Kidney (tissue), 14 donors: ENCODE data around the gene IGFL1. TPM values are rescaled to one million over a fixed set of nuclear protein-coding genes. Genes with fewer than 3 reads are reported as not detected.
"Not testable (repeated sequence)": the region's sequence is repeated elsewhere in the genome, so short reads cannot be mapped to it uniquely, and the experiment has no call there.

ENCODE experiments used
- DNase-seq, 5 donors: peaks; one replicate each; pipeline ENCODE4 v3.0.0-alpha.2; 2013 to 2020
- FAIRE-seq: peaks from 2 replicates; lab custom pipeline; 2012; peaks lifted over from hg19 to GRCh38; lab: Jason Lieb, UNC
- H3K27ac ChIP-seq, 2 donors: one replicate each; pipeline ENCODE4 v1.7.0; 2013; ENCODE audit warnings: low read depth in 2 of 2, low read length in 2 of 2, inconsistent platforms in 1 of 2
- H3K27me3 ChIP-seq: one replicate; pipeline ENCODE4 v1.7.1; 2013; ENCODE audit warnings: low read length, inconsistent platforms; ENCODE audit not compliant: control insufficient read depth, insufficient read depth
- H3K36me3 ChIP-seq, 3 donors: one replicate each; pipeline versions ENCODE4 v1.7.0 to v1.7.1; 2013; ENCODE audit warnings: low read length in 3 of 3, control low read depth in 1 of 3, inconsistent platforms in 1 of 3; ENCODE audit not compliant: insufficient read depth in 3 of 3, control insufficient read depth in 2 of 3
- H3K4me1 ChIP-seq, 3 donors: one replicate each; pipeline versions ENCODE4 v1.7.0 to v1.7.1; 2013; ENCODE audit warnings: low read length in 3 of 3, inconsistent platforms in 1 of 3, low read depth in 1 of 3; ENCODE audit not compliant: control insufficient read depth in 2 of 3, insufficient read depth in 2 of 3
- H3K4me3 ChIP-seq, 3 donors: one replicate each; pipeline versions ENCODE4 v1.7.0 to v1.8.1; 2013; ENCODE audit warnings: low read length in 3 of 3, control low read depth in 1 of 3, inconsistent platforms in 1 of 3
- H3K9ac ChIP-seq, 3 donors: one replicate each; pipeline versions ENCODE4 v1.7.0 to v1.7.1; 2013; ENCODE audit warnings: low read length in 3 of 3, control low read depth in 1 of 3, inconsistent platforms in 1 of 3
- H3K9me3 ChIP-seq, 3 donors: one replicate each; pipeline versions ENCODE4 v1.7.0 to v1.7.1; 2013; ENCODE audit warnings: low read length in 3 of 3, control low read depth in 1 of 3, inconsistent platforms in 1 of 3; ENCODE audit not compliant: control insufficient read depth in 2 of 3, insufficient read depth in 1 of 3
- intact Hi-C: fragments of 100-400 bp; cut with DNase I; formaldehyde crosslinking; loops from one replicate; pipeline ENCODE4 v1.11.1; 2022
- polyA plus RNA-seq: library from polyadenylated mRNA; stranded (reverse); fragments of 350-450 nt; fragmentation: Illumina TruSeq; extraction: RNeasy Lipid Tissue Mini Kit (QIAGEN cat#74804); gene quantifications from one replicate; pipeline ENCODE4 v1.2.3, GENCODE V29; 2014; ENCODE audit warnings: low read depth, low replicate concordance; ENCODE audit not compliant: insufficient read depth
- total RNA-seq: library from RNA; stranded (reverse); fragmentation: NEBNext Ultra II Directional; extraction: Animal tissue kit (Norgen Biotek cat#: 25700); gene quantifications from one replicate; pipeline ENCODE4 v1.2.1, GENCODE V29; 2021
- TF ChIP-seq, protein P1 (sequence below): IDR thresholded peaks from 3 replicates; pipeline ENCODE4 v1.5.1; 2012; ENCODE audit warnings: mild to moderate bottlenecking, moderate library complexity, borderline replicate concordance; ENCODE audit not compliant: insufficient read depth; ENCODE audit errors: extremely low read depth
- donor health status: control.
- donor health status: control.
- donor health status: control.
- donor health status: control.
- donor health status: control.
- donor health status: DM: yes; HTN: yes; CAD: no.
- donor health status: Normal renal cell carcinoma (clear cell type).

The IGFL1 gene
- total and polyA plus RNA-seq, 2 donors from 2014 or later = not detected

- DNase-seq (no peak), FAIRE-seq (no peak)
- TF ChIP-seq, protein P1, sequence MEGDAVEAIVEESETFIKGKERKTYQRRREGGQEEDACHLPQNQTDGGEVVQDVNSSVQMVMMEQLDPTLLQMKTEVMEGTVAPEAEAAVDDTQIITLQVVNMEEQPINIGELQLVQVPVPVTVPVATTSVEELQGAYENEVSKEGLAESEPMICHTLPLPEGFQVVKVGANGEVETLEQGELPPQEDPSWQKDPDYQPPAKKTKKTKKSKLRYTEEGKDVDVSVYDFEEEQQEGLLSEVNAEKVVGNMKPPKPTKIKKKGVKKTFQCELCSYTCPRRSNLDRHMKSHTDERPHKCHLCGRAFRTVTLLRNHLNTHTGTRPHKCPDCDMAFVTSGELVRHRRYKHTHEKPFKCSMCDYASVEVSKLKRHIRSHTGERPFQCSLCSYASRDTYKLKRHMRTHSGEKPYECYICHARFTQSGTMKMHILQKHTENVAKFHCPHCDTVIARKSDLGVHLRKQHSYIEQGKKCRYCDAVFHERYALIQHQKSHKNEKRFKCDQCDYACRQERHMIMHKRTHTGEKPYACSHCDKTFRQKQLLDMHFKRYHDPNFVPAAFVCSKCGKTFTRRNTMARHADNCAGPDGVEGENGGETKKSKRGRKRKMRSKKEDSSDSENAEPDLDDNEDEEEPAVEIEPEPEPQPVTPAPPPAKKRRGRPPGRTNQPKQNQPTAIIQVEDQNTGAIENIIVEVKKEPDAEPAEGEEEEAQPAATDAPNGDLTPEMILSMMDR = no peak
- Histone ChIP-seq H3K4me3 (no peak overlapping the region), H3K27ac (no peak overlapping the region), H3K9me3 (no peaks in the 10 kb centered on the region), H3K36me3 (no peaks in the 10 kb centered on the region), H3K4me1 (no peaks in the 10 kb centered on the region), H3K9ac (no peak overlapping the region), H3K27me3 (no peaks in the 10 kb centered on the region)
- intact Hi-C loops = loop anchor here (5.0 kb wide), 1 partner anchor 113 kb away; no protein-coding TSS in a partner anchor
Measured at GRCh38 chr19:46189971-46190888, 39.3 kb upstream of the IGFL1 start.

DNA sequence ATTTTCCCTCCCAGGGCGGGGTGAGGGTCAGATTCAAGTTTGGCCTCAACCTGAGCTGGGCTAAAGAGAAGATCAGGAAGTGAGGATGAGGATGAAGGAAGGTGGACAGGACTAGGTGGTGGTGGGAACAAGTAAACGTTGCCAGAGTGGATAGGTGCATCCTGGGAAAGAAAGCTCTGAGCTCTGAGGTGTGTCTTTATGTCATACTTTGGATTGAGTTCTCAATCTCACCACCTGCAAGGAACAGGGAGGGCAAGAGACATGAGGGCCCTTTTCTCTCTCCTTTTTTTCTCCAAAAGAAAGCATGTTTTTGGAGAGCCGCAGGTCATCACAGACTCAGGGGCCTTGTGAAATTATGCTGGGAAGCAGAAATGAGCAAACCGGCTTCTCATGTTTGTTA, 38.2 kb upstream of the IGFL1 start:
- H3K9me3 ChIP-seq = no peaks in the 10 kb centered on the region
- DNase-seq = no peak
- H3K27me3 ChIP-seq = no peaks in the 10 kb centered on the region
- TF ChIP-seq, protein P1 = no peak
- H3K4me3 ChIP-seq = no peak overlapping the region
- H3K9ac ChIP-seq = no peak overlapping the region
- no peaks in the 10 kb centered on the region for H3K36me3 ChIP-seq
- FAIRE-seq = no peak
- no peak overlapping the region for H3K27ac ChIP-seq
- H3K4me1 ChIP-seq = no peaks in the 10 kb centered on the region
- intact Hi-C loops = no loop called here

DNA sequence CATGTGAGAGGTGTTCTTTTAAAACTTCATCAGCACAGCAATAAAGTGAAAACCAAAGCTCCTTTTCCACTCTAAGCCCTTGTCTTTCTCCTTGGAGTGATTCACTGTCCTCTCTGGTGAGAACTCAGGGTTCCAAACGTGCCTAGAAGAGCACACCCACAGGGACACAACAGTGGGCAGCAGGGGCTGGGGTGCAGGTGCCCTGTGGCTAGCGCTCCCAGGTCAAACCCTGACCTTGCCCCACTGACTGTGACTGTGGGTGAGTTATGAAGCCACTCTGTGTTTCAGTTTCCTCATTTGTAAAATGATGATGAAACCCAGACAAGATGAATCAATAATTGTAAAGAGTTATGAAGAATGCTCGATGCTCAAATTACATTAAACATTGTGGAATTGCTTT, 37.6 kb upstream of the IGFL1 start:
- intact Hi-C loops = no loop called here
- Histone ChIP-seq H3K9ac (no peak overlapping the region), H3K36me3 (no peaks in the 10 kb centered on the region), H3K27me3 (no peaks in the 10 kb centered on the region), H3K27ac (no peak overlapping the region), H3K4me1 (no peaks in the 10 kb centered on the region), H3K4me3 (no peak overlapping the region), H3K9me3 (no peaks in the 10 kb centered on the region)
- FAIRE-seq (no peak), DNase-seq (no peak)
- TF ChIP-seq, protein P1 = no peak

- not testable (repeated sequence) for H3K9ac ChIP-seq, H3K27ac ChIP-seq
Measured at GRCh38 chr19:46192626-46192991, 36.9 kb upstream of the IGFL1 start.

More at GRCh38 chr19:46192626-46192991, 36.9 kb upstream of the IGFL1 start:
- H3K27me3 ChIP-seq, H3K4me3 ChIP-seq, intact Hi-C loops, DNase-seq, H3K4me1 ChIP-seq, FAIRE-seq, H3K9me3 ChIP-seq, H3K36me3 ChIP-seq: not testable (repeated sequence)
